Measurements from ENCODE around the gene PIK3C2B. TPM values are rescaled to one million over a fixed set of nuclear protein-coding genes. Genes with fewer than 3 reads are reported as not detected.
"Not testable (repeated sequence)": the region's sequence is repeated elsewhere in the genome, so short reads cannot be mapped to it uniquely, and the experiment has no call there.

Gene PIK3C2B
- total RNA-seq, 2 donors from 2014 or later = 33.7 to 36.9 TPM

DNA sequence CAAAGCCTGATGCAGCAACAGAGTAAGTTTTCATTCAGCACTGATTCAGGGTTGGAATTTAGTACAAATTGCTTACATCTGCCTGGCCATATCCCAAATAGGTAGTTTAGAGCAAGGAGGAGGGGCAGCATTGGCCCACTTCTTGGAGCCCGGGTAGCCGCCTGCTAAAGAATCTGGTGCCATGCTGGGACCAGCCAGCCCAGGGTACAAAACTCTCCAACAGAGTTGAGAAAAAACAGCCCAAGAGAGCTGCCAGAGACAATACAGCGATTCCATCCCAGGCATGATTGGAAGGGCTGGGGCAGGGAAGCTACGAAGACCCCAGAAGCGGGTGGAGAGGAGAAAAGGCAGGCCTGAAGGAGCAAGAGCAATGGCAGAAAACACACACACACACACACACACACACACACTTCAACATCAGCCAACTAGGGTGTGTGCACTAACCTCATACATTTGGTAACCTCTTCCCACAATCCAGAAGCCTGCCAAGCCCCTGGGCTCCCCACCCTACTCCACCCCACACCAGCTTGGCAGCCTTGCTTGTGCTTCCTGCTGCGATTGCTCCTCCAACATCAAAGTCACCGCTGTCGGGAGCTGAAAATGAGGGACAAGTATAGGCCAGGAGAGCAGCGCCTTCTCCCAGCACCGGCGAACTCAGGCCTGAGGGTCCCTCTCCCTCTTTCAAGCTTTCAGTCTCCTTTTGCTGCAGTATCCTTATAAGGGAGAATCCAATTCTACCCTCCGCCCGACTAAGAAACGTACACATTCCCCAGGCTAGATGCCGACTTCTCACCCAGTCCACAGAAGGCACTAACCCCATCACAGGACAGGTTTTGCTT, 1.2 kb downstream of the PIK3C2B start:
- intact Hi-C loops (cut with DNase I) = loop anchor here in 1 of 2 donors (5.0 kb wide), 1 partner anchor 46 kb away; no protein-coding TSS in a partner anchor
- DNase-seq (ENCODE audit: low spot score) = peak; percentile 91

DNA sequence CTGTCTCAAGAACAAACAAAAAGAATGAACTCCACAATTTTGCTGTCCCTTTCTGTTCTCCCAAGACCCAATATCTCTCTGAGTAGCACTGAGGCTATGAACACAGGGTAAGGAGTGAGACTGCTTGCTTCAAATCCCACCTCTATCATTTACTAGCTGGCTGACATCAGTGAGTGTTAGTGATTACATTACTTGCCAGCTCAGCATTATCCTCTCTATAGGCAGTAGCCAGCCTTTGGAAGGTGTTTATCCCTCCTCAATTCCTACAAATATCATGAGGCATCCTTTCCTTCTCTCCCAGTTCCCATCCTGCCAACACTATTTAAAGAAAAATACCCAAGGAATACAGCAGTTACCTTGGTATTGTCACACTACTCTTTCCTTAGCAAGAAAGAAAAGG, 3.0 kb downstream of the PIK3C2B start:
- intact Hi-C loops (cut with DNase I) = loop anchor here in 1 of 2 donors (5.0 kb wide), 1 partner anchor 44 kb away; no protein-coding TSS in a partner anchor
- no peak for DNase-seq (ENCODE audit: low spot score)

- intact Hi-C loops (cut with DNase I) = no loop called here
- DNase-seq (ENCODE audit: low spot score) = no peak
These were observed 7.4 kb downstream of the PIK3C2B start for GRCh38 chr1:204487256-204487615.

DNA sequence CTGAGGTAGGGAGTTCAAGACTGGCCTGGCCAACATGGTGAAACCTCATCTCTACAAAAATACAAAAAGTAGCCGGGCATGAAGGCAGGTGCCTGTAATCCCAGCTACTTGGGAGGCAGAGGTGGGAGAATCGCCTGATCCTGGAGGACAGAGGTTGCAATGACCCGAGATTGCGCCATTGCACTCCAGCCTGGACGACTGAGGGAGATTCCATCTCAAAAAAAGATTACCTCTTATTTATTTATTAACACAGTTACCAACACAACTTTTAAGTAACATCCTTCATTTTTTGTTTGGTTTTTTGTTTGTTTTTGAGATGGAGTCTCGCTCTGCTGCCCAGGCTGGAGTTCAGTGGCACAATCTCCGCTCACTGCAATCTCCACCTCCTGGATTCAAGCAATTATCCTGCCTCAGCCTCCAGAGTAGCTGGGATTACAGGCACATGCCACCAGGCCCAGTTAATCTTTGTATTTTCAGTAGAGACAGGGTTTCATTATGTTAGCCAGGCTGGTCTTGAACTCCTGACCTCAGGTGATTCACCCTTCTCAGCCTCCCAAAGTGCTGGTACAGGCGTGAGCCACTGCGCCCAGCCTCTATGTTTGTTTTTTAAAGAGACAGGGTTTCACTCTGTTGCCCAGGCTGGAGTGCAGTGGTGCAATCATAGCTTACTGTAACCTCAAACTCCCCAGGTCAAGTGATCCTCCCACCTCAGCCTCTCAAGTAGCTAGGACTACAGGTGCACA, 7.9 kb downstream of the PIK3C2B start:
- intact Hi-C loops (cut with DNase I); DNase-seq (ENCODE audit: low spot score): not testable (repeated sequence)

DNA sequence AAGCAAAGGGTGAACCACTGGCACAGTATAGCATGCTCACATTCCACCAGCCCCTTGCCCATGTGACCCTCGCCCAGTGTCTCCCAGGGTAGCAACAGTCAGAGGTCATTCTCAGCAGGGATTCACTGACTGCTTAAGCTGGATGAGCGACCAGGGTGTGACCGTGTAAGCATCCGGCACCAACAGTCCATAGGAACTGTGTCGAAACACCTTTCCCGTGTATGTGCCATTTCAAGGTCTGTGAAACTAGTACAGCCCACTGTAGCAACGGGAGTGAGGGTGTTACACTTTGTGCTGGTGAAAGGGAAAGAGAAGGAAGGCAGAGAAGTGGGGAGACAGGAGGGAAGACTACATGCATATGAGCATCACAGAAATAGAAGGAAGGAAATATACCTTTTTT, 10.8 kb downstream of the PIK3C2B start:
- DNase-seq (ENCODE audit: low spot score) = no peak
- intact Hi-C loops (cut with DNase I) = no loop called here

DNA sequence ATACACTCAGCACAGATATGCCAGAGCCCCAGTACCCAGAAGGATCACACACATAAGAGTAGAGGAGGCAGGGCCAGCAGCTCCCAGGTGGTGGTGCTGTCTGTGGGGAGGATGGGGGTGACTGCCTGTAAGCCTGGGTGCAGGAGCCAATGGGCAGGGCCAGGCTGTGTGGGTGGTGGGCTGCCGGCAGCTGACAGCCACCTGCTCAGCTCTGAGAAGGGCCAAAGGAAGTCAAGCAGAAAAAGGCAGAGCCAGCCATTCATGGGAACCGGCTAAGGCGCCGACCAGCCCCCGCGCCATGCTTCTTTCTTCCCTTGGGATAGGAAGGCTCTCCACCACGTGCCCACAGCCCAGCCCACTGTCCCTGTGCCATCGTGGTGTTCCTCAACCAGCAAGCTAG, 14.1 kb downstream of the PIK3C2B start:
- no peak for DNase-seq (ENCODE audit: low spot score)
- intact Hi-C loops (cut with DNase I) = no loop called here

GRCh38 chr1:204479387-204480136, 15.0 kb downstream of the PIK3C2B start:
- intact Hi-C loops (cut with DNase I) = no loop called here
- DNase-seq (ENCODE audit: low spot score) = no peak

GRCh38 chr1:204478921-204479320, 15.7 kb downstream of the PIK3C2B start:
- no peak for DNase-seq (ENCODE audit: low spot score)
- intact Hi-C loops (cut with DNase I) = no loop called here

DNA sequence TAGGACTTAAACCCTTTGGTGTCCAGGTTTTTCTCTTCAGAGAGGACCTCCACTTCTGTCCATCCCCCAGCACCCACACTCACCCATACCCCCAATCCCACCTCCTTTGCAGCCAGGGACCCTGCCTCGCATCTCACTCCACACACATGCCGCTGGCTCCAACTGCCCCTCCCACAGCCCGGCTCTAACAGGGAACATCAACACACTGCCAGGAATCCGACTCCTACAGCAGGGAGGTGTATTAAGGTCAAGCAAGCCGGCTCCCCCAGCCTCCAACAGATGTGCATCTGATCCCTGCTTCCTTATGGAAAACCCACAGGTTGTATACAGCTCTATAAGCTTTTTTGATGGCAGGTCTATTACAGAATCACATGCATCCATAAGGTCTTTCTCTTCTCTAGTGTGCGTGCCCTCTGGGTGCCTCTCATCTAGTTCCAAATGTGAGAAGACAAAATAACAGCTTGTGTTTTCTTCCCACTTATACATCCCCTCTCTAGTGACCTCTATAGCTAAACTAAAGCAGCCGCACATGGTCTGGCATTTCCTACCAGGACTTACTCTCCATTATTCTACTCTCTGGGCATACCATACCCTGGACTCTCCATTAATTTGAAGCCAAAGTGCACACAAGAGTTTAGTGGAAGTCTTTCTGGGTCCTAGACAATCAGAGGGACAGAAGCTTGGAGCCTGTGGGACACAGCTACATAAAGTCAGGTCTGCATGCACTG, 16.3 kb downstream of the PIK3C2B start:
- intact Hi-C loops (cut with DNase I) = no loop called here
- no peak for DNase-seq (ENCODE audit: low spot score)

- intact Hi-C loops (cut with DNase I) = no loop called here
- DNase-seq (ENCODE audit: low spot score) = no peak
These were observed 17.4 kb downstream of the PIK3C2B start for GRCh38 chr1:204477036-204477740.

DNA sequence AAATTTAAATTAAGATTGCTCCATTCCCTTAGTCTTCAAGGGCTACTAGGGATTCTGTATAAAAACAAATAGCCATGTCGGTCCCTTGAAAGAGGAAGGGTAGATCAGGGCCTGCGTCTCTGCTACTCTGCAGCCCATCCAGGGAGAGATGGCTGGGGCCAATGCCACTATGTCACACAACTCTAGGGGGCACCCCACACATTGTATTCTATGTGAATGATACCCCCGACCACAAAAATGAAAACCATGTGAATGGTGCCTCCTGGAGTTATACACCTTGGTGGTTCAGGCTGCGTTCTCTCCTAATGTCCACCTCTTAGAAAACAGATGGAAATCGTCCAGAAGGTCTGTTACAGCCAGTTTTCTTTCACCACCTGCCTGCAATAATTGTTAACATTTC, 18.0 kb downstream of the PIK3C2B start:
- no peak for DNase-seq (ENCODE audit: low spot score)
- intact Hi-C loops (cut with DNase I) = no loop called here

- intact Hi-C loops (cut with DNase I) = no loop called here
- DNase-seq (ENCODE audit: low spot score) = no peak
These were observed 18.8 kb downstream of the PIK3C2B start for GRCh38 chr1:204475656-204476432.

- DNase-seq (ENCODE audit: low spot score) = no peak
- intact Hi-C loops (cut with DNase I) = no loop called here
These were observed 21.1 kb downstream of the PIK3C2B start for GRCh38 chr1:204473400-204473965.

DNA sequence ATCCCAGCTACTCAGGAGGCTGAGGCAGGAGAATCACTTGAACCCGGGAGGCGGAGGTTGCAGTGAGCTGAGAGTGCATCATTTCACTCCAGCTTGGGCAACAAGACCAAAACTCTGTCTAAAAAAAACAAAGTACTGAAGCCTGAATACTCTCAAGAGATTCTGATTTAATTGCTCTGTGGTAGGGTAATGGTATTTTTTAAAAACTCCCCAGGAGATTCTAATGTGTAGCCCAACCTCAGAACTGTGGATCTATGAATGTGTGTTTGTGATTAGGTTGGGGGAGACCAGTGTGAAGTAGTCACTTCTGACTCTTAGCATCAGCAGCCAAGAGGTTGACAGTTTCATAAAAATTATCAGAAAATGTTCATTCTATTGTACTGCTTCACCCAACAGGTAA, 21.9 kb downstream of the PIK3C2B start:
- intact Hi-C loops (cut with DNase I) = no loop called here
- no peak for DNase-seq (ENCODE audit: low spot score)

DNA sequence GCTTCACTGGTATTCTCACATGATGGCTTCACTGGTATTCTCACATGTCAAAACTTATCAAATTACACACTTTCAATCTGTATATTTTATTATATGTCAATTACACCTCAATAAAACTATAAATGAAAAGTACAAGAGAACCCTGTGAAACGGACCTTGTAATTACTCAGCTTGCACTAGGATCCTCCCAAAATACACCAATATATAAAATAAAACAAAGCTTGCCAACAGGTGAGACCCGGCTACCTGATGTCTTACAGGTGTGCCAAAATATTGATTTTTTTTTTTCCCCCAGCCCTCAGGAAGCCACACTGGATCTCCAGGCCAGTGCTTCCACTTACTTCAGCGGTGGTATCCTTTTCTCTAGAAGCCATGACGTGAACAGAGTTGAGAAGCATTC, 22.9 kb downstream of the PIK3C2B start:
- no peak for DNase-seq (ENCODE audit: low spot score)
- intact Hi-C loops (cut with DNase I) = no loop called here

DNA sequence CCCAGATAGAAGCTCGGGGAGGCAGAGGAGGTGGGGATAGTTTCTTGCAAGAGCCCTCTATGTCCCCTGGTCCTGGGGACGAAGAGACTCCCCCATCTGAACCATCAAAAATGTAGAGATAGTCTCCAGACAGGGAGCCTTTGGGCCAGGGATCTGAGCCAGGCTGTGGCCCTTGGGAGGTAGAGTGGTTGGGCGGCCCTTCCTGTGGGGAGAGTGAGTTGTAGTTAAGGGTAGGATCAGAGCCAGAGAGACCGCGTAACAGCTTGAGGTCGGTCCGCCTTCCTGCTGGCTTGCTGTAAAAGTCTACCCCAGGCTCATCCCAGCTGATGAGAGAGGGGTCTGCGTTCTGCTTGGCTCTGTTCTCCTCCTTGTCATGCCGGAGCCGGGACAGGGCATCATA, 25.3 kb downstream of the PIK3C2B start:
- intact Hi-C loops (cut with DNase I) = no loop called here
- no peak for DNase-seq (ENCODE audit: low spot score)

DNA sequence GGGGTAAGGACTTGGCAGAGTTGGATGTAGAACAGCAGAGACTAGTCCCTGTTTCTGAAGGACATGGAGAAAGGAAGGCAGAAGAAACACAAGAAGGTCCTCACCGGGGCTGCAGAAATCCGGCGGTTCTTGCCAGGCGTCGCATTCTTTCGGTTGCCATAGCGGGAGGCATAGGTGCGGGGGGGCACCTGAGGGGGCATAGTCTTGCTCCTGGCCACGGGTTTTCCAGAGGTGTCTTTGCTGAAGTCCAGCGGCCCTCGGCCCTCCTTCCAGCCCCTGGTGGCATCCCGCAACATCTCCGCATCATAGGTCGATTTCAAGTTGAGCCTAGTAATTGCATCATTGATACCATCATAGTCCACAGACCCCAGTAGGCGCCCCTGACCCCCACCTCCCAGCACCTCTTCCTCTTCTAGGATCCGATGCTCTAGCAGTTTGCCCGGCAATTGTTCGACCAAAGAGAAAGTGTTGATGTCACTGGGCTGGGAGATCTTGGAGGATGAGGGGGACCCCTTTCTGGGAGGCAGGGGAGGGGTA, 25.8 kb downstream of the PIK3C2B start:
- intact Hi-C loops (cut with DNase I) = no loop called here
- DNase-seq (ENCODE audit: low spot score) = no peak
